ENCODE data around the gene PNMA8A.

The PNMA8A gene

GRCh38 chr19:46492841-46493235 lies 21.5 kb upstream of the PNMA8A start:
- no peak for DNase-seq (ENCODE audit: low spot score)

- DNase-seq (ENCODE audit: low spot score) = no peak
Observed at GRCh38 chr19:46491975-46492682, 20.8 kb upstream of the PNMA8A start.

GRCh38 chr19:46490774-46491173 lies 19.4 kb upstream of the PNMA8A start:
- DNase-seq (ENCODE audit: low spot score) = no peak

GRCh38 chr19:46489445-46490272 lies 18.3 kb upstream of the PNMA8A start:
- no peak for DNase-seq (ENCODE audit: low spot score)

- no peak for DNase-seq (ENCODE audit: low spot score)
Observed at GRCh38 chr19:46488551-46488950, 17.2 kb upstream of the PNMA8A start.

- peak; percentile 28 for DNase-seq (ENCODE audit: low spot score)
Observed at GRCh38 chr19:46487802-46488445, 16.6 kb upstream of the PNMA8A start.

- DNase-seq (ENCODE audit: low spot score) = no peak
Observed at GRCh38 chr19:46487178-46487801, 15.9 kb upstream of the PNMA8A start.

- DNase-seq (ENCODE audit: low spot score) = no peak
Observed at GRCh38 chr19:46486358-46486757, 15.0 kb upstream of the PNMA8A start.

- DNase-seq (ENCODE audit: low spot score) = no peak
Observed at GRCh38 chr19:46484656-46485055, 13.3 kb upstream of the PNMA8A start.

- no peak for DNase-seq (ENCODE audit: low spot score)
Observed at GRCh38 chr19:46482631-46483030, 11.3 kb upstream of the PNMA8A start.

GRCh38 chr19:46481947-46482346 lies 10.6 kb upstream of the PNMA8A start:
- DNase-seq (ENCODE audit: low spot score) = no peak

- DNase-seq (ENCODE audit: low spot score) = no peak
Observed at GRCh38 chr19:46481223-46481848, 10.0 kb upstream of the PNMA8A start.

- DNase-seq (ENCODE audit: low spot score) = no peak
Observed at GRCh38 chr19:46480415-46480814, 9.1 kb upstream of the PNMA8A start.

- no peak for DNase-seq (ENCODE audit: low spot score)
Observed at GRCh38 chr19:46478356-46478986, 7.1 kb upstream of the PNMA8A start.

- DNase-seq (ENCODE audit: low spot score) = no peak
Observed at GRCh38 chr19:46475986-46476385, 4.6 kb upstream of the PNMA8A start.

GRCh38 chr19:46474211-46474610 lies 2.8 kb upstream of the PNMA8A start:
- no peak for DNase-seq (ENCODE audit: low spot score)

- DNase-seq (ENCODE audit: low spot score) = no peak
Observed at GRCh38 chr19:46472592-46472991, 1.2 kb upstream of the PNMA8A start.

- DNase-seq (ENCODE audit: low spot score) = no peak
Observed at GRCh38 chr19:46471811-46472543, 614 bp upstream of the PNMA8A start.

- no peak for DNase-seq (ENCODE audit: low spot score)
Observed at GRCh38 chr19:46470376-46470775, 987 bp downstream of the PNMA8A start.

GRCh38 chr19:46469541-46470185 lies 1.7 kb downstream of the PNMA8A start:
- DNase-seq (ENCODE audit: low spot score) = no peak
